NCI-H2107 treated with DMSO at 0.1 percent for 48 hours (cell line): ENCODE data around the gene CD27.
"Not testable (repeated sequence)": the region's sequence is repeated elsewhere in the genome, so short reads cannot be mapped to it uniquely, and the experiment has no call there.

Experiments
- DNase-seq: peaks from one replicate; lab custom pipeline; 2025; ENCODE audit not compliant: unreplicated experiment; lab: John Stamatoyannopoulos, UW

The CD27 gene

GRCh38 chr12:6444704-6445688 lies at the start of gene CD27:
Gene CD27, plus strand, starts transcription at chr12:6444955. Its CDS starts 141 bp downstream, at chr12:6445096.
- no peak for DNase-seq

- no peak for DNase-seq
These were observed 48.7 kb upstream of the CD27 start for GRCh38 chr12:6396031-6396430.

GRCh38 chr12:6399884-6400644 lies 44.7 kb upstream of the CD27 start:
- no peak for DNase-seq

GRCh38 chr12:6404390-6404789 lies 40.4 kb upstream of the CD27 start:
- no peak for DNase-seq

GRCh38 chr12:6405963-6406362 lies 38.8 kb upstream of the CD27 start:
- no peak for DNase-seq

GRCh38 chr12:6407236-6407954 lies 37.4 kb upstream of the CD27 start:
- no peak for DNase-seq

GRCh38 chr12:6416596-6416995 lies 28.2 kb upstream of the CD27 start:
- no peak for DNase-seq

GRCh38 chr12:6418796-6419195 lies 26.0 kb upstream of the CD27 start:
- no peak for DNase-seq

- DNase-seq: no peak
These were observed 24.4 kb upstream of the CD27 start for GRCh38 chr12:6420364-6420763.

GRCh38 chr12:6423267-6424007 lies 21.3 kb upstream of the CD27 start:
- peak; percentile 89 for DNase-seq

- no peak for DNase-seq
These were observed 20.8 kb upstream of the CD27 start for GRCh38 chr12:6424008-6424347.

- DNase-seq: no peak
These were observed 19.9 kb upstream of the CD27 start for GRCh38 chr12:6424866-6425265.

GRCh38 chr12:6425590-6426531 lies 18.9 kb upstream of the CD27 start:
- DNase-seq: no peak

GRCh38 chr12:6426882-6427671 lies 17.7 kb upstream of the CD27 start:
- no peak for DNase-seq

- not testable (repeated sequence) for DNase-seq
These were observed 17.0 kb upstream of the CD27 start for GRCh38 chr12:6427796-6428195.

GRCh38 chr12:6428326-6428725 lies 16.4 kb upstream of the CD27 start:
- no peak for DNase-seq

- DNase-seq: no peak
These were observed 14.4 kb upstream of the CD27 start for GRCh38 chr12:6430124-6430989.

GRCh38 chr12:6432991-6433390 lies 11.8 kb upstream of the CD27 start:
- DNase-seq: no peak
